Inflammatory macrophage treated with lipopolysaccharide for 4 hours (primary cell): Measurements from ENCODE around the gene ADAM8.

Source experiments
- DNase-seq: peaks from one replicate; pipeline ENCODE4 v3.0.0-alpha.2; 2020

Gene ADAM8

GRCh38 chr10:133308421-133309099 is 31.9 kb upstream of the ADAM8 start, which contains the start of the genes TUBGCP2 and ZNF511:
TUBGCP2 (minus strand) TSS chr10:133308872; CDS start chr10:133302941, 5,931 bp downstream.
ZNF511 (plus strand) TSS chr10:133308914; CDS start chr10:133308944, 30 bp downstream.
- peak; percentile 89 for DNase-seq

- peak; percentile 62 for DNase-seq
Measured at GRCh38 chr10:133307776-133308420, 31.2 kb upstream of the ADAM8 start.

- no peak for DNase-seq
Measured at GRCh38 chr10:133306941-133307379, 30.3 kb upstream of the ADAM8 start.

GRCh38 chr10:133306097-133306476 is 29.4 kb upstream of the ADAM8 start:
- no peak for DNase-seq

- no peak for DNase-seq
Measured at GRCh38 chr10:133303206-133303605, 26.5 kb upstream of the ADAM8 start.

- DNase-seq = no peak
Measured at GRCh38 chr10:133302230-133302629, 25.6 kb upstream of the ADAM8 start.

GRCh38 chr10:133299738-133300137 is 23.1 kb upstream of the ADAM8 start:
- no peak for DNase-seq

GRCh38 chr10:133299224-133299623 is 22.6 kb upstream of the ADAM8 start:
- no peak for DNase-seq

- no peak for DNase-seq
Measured at GRCh38 chr10:133298466-133298865, 21.8 kb upstream of the ADAM8 start.

GRCh38 chr10:133297504-133297903 is 20.8 kb upstream of the ADAM8 start:
- DNase-seq = no peak

GRCh38 chr10:133295426-133296320 is 19.0 kb upstream of the ADAM8 start:
- DNase-seq = peak; percentile 20

GRCh38 chr10:133294189-133294588 is 17.5 kb upstream of the ADAM8 start:
- DNase-seq = peak; percentile 91

GRCh38 chr10:133293810-133294119 is 17.1 kb upstream of the ADAM8 start:
- no peak for DNase-seq

GRCh38 chr10:133292919-133293809 is 16.5 kb upstream of the ADAM8 start:
- DNase-seq = peak; percentile 93

- DNase-seq = no peak
Measured at GRCh38 chr10:133289761-133290160, 13.1 kb upstream of the ADAM8 start.

GRCh38 chr10:133287832-133288500 is 11.3 kb upstream of the ADAM8 start:
- no peak for DNase-seq

- DNase-seq = no peak
Measured at GRCh38 chr10:133286366-133286765, 9.7 kb upstream of the ADAM8 start.

GRCh38 chr10:133285217-133285616 is 8.5 kb upstream of the ADAM8 start:
- no peak for DNase-seq

- no peak for DNase-seq
Measured at GRCh38 chr10:133283931-133284330, 7.3 kb upstream of the ADAM8 start.

- no peak for DNase-seq
Measured at GRCh38 chr10:133282846-133283390, 6.2 kb upstream of the ADAM8 start.

- DNase-seq = no peak
Measured at GRCh38 chr10:133281628-133282372, 5.1 kb upstream of the ADAM8 start.
